HG03460 (cell line): ENCODE measurements around the gene JAG1.

Source experiments
- ATAC-seq: cut with Tn5 transposase; IDR thresholded peaks from one replicate; pipeline ENCODE4 v1.9.1; 2021; ENCODE audit not compliant: unreplicated experiment

The JAG1 gene

DNA sequence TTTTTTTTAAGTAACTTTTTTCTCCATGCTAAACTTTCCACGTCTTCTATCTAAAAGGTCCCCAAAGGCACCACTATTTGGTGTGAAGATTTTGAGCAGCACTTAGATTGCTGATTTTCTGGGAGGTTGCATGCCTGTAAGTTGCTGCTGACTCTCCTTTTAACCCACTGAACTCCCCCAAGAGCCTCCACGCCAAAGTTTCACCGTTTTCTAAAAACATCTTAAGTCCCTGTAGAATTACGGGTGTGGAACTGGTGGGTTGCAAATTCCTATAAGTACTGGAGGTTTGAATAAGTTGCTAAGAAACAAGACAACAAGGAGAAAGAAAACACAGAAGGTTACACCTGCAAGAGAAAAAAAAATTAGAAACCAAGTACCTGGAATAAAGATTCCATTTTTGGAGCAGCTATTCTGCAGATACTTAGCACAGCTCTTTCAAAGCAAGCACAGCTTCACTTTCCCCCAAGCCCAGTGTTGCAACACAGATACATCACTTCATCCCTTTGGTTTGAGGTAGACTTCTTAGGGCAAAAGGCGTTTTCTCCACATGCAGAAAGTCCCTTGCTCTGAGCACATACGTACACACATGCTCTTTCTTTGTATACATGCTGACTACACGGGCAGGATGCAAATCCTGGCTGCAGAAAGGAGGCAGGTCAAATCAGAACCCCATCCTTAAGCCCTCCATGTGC lies 5.0 kb downstream of the JAG1 start:
- ATAC-seq, result no peak

DNA sequence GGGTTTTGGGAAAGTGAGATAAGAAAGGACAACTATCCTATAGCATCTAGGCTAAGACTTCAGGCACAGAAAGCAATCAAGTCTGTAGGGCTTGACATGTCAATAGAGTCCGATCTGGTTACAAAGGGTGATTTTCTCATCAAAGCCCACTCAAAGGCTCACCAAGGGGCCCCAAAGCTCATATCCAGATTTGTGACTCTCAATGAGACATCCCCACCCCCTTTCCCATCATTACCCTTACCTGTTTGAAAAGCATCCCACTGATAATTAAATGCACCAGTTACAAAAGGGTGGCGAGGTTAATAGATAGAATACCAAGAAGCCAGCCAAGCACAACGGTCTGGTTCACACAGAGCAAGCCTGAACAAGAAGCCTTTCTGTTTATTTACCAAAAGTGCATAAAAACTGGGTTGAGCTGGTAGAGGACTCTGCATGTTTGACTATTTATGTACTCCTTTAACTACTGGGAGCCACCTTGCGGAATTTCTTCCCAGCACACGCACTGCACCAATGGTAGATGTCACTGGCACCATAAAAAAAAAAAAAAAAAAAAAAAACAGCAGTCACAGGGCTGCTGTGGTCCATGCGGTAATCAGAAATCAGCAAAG lies 6.1 kb downstream of the JAG1 start:
- no peak for ATAC-seq

DNA sequence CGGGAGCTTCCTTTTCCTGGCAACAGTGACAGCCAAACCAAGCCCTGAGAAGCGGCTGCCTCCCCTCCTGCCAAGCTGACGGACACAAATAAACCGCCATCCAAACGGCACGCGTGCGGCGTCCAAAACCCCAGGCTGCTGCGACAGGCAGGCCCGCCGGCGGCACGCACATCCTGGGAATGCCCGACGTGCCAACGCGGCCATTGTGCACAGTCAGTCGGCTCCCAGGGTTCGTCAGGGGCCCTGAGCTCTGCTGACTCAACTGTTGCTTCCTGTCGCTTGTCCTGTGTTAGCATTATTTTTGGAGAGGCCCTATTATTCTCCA lies 6.8 kb downstream of the JAG1 start:
- ATAC-seq, result no peak

DNA sequence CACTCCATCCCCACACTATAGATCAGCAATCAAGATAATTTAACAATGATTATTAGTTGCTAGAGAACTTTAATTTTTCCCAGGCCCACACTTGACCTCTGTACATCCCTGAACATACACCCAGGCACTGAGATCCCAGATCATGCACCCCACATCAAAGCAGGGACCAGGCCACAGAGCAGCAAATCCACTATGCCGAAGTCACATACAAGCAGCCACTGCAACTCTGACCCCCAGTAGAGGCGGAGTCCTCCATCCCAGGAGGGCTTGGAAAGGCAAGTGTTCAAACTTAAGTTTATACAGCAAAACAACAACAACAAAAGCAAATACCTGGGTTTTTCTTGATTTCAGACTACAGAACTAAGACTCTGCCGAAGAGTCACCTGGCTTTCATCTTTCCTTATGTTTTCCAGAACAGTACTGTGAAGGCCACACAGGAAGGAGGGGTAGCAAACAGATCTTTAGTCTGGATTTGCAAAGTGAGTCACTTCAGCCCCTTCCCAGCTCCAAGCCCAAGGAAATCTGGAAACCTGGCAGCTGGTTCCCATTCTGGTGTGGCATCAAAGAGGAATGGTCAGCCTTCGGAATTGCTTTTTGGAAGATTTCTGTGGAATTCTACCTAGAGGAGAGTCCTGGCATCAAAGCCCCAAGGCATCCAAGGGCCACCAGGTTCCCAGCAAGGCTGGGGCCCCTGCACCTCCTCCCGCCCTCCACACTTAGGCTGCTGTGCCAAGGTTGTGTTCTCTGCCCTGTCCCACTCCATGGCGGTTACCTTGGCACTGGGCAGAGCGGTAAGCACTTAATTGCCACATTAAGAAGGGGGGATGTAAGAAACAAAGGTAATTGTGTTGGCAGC lies 7.3 kb downstream of the JAG1 start:
- no peak for ATAC-seq

DNA sequence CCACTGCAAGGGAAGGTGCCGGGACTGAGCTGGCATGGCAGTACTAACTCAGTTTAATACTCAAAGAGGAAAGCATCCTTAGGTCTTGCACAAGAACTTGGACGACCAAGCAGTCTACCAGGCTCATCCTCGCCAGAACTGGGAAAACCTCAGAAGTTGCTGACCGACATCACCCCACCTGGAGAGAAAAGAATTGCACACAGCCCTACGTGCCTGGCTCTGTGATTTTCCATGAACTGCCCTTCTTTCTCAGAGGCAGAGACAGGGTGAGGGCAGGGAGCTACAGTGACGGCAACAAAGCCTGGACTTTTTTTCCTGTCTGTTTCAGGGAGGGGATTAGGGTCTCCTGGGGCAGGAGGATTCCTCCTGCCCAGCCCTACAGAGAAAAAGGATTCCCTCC lies 8.0 kb downstream of the JAG1 start:
- ATAC-seq, result no peak

DNA sequence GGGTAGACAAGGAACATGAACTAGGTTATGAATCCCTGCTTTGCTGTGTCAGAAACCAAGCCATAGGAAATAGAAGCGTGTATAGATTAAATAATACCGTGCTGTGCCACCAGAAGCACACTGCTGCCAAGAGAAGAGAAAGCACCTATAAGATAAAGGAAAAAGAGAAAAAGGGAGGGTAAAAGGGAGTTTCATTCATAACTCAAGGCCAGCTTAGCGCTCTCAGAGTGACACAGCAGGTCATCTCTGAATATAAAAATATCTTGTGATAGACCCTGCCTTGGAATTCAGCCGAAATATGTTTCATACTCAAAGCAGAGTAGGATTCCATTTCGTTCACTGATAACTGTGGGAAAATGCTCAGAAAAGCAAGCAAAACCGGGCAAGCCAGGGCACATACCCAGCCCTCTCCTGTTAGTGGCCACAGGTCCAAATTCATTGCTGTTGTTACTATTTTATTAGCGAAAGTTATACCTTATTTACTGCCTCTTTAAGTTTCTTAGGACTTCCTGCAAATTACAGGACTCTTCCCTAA lies 8.7 kb downstream of the JAG1 start:
- no peak for ATAC-seq

DNA sequence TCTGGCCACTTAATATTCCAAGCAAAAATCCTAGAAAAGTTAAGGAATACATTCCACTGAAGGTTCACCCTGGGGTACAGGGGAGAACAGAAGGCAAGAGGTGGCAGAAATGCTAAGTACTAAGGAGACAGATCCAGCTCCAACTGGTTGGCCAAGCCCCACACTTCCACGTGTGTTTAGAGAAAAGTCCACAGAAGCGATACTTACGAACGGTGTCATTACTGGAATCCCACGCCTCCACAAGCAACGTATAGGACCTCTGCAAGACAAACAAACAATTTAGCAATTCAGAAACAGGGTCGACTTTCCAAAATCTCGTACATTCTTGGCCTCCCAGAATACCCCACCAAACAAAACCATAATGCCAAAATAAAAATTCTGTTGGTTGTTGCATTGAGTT lies 10.0 kb downstream of the JAG1 start:
- ATAC-seq, result no peak

DNA sequence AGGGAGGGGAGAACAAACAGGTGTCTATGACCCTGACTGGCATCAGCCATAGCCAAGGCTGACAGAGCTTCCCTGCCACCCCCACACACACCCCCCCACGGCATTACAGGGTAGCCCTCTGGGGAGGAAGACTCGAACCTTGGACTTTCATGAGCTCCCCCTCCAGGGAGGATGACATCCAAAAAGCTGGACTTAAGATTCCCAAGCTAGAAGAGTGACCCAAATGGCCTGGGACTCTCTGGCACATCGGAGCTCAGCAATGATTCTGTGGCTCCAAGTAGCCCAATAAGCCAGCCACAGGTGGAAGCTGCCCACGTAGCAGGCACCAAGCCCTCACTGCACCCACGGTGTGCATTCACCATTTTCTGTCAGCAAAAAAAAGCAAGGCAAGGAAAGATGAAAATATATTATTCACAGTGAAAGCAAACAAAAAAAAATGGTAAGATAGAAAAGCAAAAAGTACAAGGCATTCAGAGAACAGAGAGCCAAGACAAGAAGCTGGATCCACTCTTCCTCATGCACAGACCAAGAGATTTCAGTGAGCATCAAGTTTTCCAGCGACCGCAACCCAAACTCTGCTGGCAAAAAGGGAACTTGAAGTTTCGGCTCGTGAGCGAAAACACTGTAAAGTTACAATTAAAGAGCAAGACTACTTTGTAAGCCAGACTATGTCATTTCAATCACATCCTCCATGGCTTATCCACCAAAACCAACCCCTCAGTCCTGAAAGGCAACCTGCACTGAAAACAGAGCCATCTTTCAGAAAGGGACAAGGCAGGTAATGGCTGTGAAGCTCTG lies 10.9 kb downstream of the JAG1 start:
- no peak for ATAC-seq

DNA sequence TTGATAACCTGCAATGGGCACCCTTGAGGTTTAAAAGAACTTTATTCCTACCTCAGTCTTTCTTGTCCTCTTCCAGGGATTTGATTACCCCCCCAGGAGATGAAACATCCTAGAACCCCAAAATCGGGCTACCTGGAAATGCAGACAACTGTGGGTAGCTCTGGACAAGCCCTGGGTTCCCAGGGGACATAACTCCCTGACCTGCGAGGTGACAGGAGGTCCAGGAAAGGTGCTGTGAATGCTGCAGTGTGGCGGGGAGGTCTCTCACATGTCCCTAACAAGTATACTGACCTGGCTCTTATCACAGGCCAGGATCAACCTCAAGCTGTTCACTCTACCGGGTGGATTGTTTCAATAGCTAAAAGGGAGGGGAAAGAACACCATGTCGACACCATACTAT lies 11.6 kb downstream of the JAG1 start:
- ATAC-seq, result no peak

DNA sequence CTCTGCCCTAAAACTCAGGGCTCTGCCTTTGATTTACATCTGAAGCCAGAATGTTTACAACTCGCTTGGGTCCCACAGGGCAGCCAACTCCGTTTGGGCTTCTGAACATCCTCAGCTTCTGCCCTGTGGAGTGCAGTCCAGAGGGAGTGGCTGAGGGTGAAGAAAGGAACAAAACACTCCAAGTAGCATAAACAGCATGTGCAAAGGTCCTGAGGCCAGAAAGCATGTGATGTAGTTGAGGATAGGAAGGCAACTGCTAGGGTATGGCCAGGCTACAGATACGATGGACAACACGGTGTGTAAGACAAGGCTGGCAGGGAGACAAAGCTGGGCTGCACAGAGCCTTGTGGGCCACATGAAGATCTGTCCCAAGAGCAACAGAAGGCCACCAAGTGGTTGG lies 12.5 kb downstream of the JAG1 start:
- ATAC-seq, result no peak

DNA sequence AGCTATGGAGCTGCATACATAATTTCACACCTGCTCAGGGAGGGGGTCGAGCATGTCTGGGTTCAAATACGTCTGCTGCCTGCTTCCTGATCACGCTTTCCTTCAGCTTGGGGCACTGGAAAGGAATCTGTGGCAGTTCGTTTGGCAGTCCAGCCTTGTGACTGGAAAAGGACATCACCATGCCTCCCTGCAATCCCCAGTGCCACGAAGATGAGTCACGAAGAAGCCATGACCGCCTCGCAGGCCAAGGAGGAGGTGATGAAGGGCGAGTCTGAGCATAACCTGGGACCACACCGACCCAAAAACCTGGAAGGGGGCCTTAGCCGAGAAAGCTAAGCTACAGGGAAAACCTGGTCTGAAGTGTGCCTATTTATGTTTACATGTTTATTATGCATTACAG lies 13.1 kb downstream of the JAG1 start:
- no peak for ATAC-seq

DNA sequence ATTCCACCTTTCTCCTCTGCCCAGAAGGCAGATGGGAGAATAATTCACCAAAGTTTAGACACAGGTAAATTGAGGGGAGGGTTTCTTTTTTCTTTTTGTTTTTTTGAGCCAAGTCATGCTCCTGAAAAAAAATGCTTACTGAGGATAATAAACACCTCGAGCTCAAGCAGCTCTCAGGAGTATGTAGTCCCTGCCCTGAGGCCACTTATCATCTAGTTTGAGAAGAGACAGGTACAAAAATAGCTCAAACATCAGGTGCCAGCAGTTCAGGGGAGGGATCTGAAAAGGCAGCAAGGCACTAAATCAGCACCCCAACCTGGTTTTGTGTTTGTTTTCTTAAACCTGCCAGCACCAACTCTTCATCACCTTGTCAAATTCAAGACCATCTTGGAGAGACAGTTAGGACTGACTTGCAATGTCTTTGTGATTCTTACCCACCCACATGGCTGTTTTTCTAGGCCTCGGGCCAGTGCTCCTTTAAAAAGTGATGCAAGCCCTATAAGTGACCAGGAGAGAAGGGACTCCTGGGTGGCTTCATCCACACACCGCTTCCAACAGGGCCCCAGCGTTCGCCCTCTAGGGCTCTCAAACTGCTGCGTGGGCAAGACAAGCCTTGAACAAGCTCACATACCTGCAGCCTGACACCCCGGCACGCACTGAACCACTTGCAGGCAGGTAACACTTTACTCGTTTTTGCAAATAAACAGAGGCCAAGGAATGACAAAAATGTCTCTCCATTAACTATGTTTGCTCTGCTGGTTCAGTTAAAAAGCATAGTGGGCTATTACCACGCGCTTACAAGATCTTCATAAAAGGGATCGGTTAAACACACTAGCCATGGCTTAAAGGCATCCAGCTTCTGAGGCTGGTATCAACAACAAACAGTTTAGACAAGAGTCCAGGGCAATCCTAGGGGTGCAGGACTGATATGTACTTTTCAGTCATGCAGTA lies 13.9 kb downstream of the JAG1 start:
- ATAC-seq, result no peak

DNA sequence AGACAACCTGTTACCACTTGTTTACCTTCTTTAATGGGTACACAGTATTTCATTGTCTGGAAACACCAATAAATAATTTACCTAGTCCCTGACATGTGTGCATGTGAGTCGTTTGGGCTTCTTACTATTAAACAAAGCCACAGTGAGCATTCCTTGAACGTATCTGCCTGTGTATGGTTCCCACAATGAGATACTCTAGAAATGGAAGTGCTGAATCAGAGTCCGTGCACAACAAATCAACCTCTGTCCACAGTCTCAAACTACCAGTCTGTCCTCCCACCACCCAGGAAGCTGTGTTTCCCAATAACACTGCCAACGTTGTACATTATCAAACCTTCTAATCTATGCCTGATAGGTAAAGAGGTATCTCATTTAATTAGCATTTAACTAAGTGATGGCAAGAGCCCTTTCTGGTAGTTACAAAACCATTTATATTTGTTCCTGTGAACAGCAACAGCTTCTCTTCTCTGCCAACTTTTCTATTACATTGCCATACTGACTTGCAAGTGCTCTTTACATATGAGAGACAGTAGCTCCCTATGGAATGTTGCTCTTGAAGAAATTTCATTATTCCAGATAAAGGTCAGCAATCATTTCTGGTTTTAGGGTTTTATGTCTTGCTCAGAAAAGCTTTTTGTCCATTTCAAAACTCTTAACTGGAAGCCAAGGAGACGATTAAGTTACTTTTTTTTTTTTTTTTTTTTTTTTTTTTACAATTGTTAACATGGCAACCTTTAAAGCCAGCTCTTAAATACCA lies 14.7 kb downstream of the JAG1 start:
- no peak for ATAC-seq

DNA sequence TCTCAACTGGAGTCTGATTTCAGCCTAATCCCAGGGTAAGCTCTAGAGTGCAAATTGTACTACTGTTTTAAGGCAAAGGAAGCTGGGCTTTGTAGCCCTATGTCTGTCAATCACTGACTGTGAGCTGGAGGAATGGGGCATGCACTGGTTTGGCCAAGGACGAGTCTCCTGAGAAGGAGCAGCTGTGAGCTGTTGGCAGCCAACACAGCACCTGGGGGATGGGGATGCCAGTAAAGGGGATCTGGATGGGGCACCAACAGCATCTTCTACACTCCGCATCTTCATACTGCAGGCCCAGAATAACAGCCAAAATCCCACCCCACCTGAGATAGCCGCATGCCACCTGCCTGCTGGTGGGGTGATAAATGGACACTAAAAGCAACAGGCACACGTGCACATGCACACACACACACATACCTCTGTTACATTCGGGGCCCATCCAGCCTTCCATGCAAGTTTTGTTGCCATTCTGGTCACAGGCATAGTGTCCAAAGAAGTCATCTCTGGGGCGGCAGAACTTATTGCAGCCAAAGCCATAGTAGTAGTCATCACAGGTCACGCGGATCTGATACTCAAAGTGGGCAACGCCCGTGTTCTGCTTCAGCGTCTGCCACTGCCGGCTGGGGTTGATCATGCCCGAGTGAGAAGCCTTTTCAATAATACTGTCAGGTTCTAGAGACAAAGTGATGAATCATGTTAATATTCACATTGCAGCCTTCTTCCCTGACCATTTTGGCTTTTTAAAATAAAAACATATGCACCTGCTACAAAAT lies 15.6 kb downstream of the JAG1 start:
- no peak for ATAC-seq

DNA sequence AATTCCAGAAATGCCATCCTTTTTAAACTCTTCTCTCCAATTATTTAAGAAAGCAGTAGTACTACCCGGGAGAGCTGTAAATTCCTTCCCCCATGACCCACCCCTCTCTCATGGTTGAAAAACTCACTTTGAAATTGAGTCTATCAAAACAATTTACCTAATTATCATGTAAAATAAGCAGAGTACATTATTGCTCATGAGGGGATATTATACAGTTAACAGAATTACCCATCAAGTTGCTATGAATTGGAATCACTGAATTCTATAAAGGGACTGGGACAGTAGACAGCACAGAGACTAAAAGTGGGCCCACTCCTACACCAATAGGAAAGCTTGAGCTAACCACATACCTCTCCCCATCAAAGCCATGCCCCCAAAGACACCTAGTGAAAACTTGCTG lies 16.3 kb downstream of the JAG1 start:
- ATAC-seq, result no peak

DNA sequence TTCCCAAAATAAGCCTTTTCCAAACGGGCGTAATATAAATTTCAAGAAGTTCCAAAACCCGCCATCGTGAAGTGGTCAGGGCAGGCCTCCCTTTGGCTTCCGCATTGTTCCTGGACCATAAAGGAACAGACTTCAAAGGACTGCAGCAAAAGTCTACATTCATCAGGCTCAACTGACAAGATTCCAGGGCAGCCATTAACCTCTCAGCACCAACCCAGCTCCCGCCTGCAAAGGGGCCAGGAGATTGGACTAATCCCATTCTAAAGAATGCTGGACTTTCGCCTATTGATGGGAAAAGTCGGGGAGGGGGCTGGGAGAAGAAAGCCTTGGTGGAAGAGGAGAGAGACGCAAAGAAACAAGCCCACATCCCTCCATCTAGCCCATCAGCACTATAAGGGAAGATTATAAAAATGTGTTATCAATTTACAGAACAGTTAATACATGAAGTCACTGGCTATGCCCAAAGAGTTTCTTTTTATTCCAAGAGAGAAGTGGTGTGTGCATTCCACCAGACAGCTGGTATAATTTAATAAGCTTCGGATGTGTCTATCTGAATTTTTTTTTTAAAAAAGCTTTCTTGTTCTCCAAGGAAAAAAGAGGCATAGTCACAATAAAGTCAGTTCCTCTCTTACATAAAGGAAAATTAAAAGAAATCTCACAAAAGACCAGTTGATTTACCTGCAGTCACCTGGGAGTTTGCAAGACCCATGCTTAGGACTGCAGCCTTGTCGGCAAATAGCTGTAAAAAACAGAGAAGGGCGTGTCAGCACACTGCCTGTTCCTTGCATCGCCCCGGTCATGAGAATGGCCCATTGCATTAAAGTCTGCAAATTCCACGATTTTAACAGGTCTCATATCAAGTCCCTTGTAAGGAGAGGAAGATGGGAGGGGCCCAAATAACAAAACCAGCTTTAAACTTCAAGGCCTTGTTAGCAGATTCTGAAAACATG lies 17.8 kb downstream of the JAG1 start:
- ATAC-seq, result no peak

DNA sequence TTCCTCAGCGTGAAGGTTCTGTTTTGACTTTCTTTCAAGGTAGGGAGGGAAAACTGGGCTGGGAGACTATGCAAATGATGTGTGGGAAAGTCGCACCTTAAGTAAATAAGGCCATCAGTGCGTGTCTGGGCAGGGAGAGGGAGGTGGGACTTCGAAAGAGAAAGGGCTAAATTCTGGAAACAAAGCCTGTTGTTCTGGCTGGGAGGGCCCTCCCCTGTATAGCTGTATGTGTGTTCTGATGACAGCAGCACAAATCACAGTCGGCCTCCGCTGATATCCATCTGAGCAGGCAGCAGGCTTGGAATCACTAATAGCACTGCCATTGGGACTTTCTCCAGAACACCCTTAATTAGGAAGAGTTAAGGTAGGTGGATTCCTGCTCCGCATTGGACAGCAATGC lies 19.2 kb downstream of the JAG1 start:
- peak; percentile 68 for ATAC-seq

DNA sequence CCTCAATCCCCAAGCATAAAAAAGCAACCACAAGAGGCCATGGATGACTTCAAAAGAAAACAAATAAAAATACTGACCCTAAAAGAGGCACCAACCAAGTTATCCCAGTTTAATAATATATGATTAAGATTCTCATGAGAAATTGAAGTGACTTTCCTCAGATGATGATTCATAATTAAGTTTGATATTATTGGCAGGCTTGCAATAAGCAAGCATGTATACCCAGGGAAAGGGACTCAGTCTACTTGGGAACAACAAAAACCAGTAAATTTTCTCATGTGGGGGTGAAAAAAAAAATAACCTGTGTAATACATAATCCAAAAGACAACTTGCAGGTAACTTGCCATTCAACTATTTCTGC lies 19.6 kb downstream of the JAG1 start:
- ATAC-seq, result no peak
